ENCODE measurements around the gene C2CD2L. TPM values are rescaled to one million over a fixed set of nuclear protein-coding genes. Genes with fewer than 3 reads are reported as not detected.

Gene C2CD2L
- total and polyA plus RNA-seq, 2 of the 4 experiments (the other 2 are of a cell fraction), result 2.2 to 8.7 TPM

DNA sequence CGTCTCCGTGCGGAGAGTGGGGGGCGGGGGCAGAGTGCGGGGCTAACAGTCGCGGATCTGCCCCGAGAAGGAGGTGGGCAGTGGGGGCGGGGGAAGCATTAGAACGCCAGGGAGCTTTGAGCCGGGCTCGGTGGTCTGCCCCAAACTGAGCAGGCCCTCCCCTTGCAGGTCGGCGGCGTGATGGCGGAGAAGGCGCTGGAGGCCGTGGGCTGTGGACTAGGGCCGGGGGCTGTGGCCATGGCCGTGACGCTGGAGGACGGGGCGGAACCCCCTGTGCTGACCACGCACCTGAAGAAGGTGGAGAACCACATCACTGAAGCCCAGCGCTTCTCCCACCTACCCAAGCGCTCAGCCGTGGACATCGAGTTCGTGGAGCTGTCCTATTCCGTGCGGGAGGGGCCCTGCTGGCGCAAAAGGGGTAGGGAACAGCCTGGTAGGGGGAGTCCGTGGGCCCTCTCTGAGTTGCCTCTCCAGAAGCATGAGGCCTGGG is 42.7 kb downstream of the C2CD2L start:
- Histone ChIP-seq H3K23ac (ENCODE audit: low read depth, low read length) (no peak overlapping the region), H3K4ac (ENCODE audit: low read depth, low read length) (no peak overlapping the region), H3K18ac (ENCODE audit: low read depth, low read length) (no peak overlapping the region), H3K4me3 (ENCODE audit: insufficient read depth, low read depth, low read length) (peak overlapping the region; percentile 66; the same call in 1 of the 2 replicates), H2BK15ac (ENCODE audit: low read depth, low read length) (no peak overlapping the region), H2AK9ac (replicated peaks; ENCODE audit: low read depth, low read length, poor library complexity) (no peak overlapping the region), H2BK20ac (ENCODE audit: low read depth, low read length) (no peak overlapping the region), H3K9me3 (ENCODE audit: control insufficient read depth, insufficient read depth, low read length) (no peaks in the 10 kb centered on the region), H3K9me1 (ENCODE audit: insufficient read depth, low read length) (no peaks in the 10 kb centered on the region; the same call in 1 of the 2 replicates), H3K27me3 (ENCODE audit: control insufficient read depth, insufficient read depth, low read length) (peaks cover 53% of the 10 kb centered on the region), H4K8ac (ENCODE audit: low read depth in 2 of 2, low read length in 2 of 2) (no peak overlapping the region), H4K20me1 (ENCODE audit: insufficient read depth, low read length) (no peaks in the 10 kb centered on the region), H2AFZ (replicated peaks; ENCODE audit: low read length, poor library complexity) (peak overlapping the region; percentile 97), H2BK120ac (ENCODE audit: low read depth, low read length) (no peak overlapping the region), H3K4me1 (ENCODE audit: control insufficient read depth, insufficient read depth, low read length) (0 out of 2 replicates have a peak, but pooled peaks cover 2% of the 10 kb centered on the region), H2BK5ac (ENCODE audit: low read depth, low read length, poor library complexity, severe bottlenecking) (no peak overlapping the region), H3K79me1 (ENCODE audit: low read depth in 1 of 2, low read length in 2 of 2) (no peaks in the 10 kb centered on the region), H3K27ac (ENCODE audit: insufficient read depth, low read length) (no peak overlapping the region), H4K91ac (ENCODE audit: insufficient read depth, low read depth, low read length) (no peak overlapping the region), H3K36me3 (ENCODE audit: control insufficient read depth, insufficient read depth, low read length) (no peaks in the 10 kb centered on the region), H3K14ac (replicated peaks; ENCODE audit: low read depth, low read length) (no peak overlapping the region), H2AK5ac (ENCODE audit: low read depth, low read length) (0 out of 2 replicates have a peak overlapping the region, but pooled peaks have one; percentile 21), H3K9ac (ENCODE audit: low read depth, low read length) (no peak overlapping the region), H3K4me2 (ENCODE audit: low read depth, low read length) (no peak overlapping the region; the same call in 1 of the 2 replicates), H3K56ac (ENCODE audit: extremely low read depth, insufficient read depth, low read length) (no peak overlapping the region), H4K5ac (ENCODE audit: low read depth, low read length) (no peak overlapping the region)
- ATAC-seq (ENCODE audit: low read depth) (no peak), DNase-seq (no peak)
- intact Hi-C loops (cut with micrococcal nuclease), result loop anchor here (5.0 kb wide), 2 partner anchors 172 to 187 kb away; no protein-coding TSS in a partner anchor
- BruUV-seq (replicated peaks), result no TSS peak
- in situ Hi-C loops (cut with MboI; ENCODE audit: low sequenced_read_pairs), result no loop called here
- WGBS, 2 experiments (ENCODE audit: extremely low coverage in 2 of 2, insufficient read length in 1 of 2), result 19% methylated on average over 13 of the region's 33 CpGs; no CpG with 5 or more reads in 1 of the 2 experiments
- TF ChIP-seq NFE2L2 (IDR thresholded peaks at IDR 0.05; ENCODE audit: low read depth, low read length) (no peak), MXI1 (IDR thresholded peaks at IDR 0.05; ENCODE audit: borderline replicate concordance, low read depth, low read length) (no peak), BHLHE40 (IDR thresholded peaks at IDR 0.05; ENCODE audit: low read depth, low read length) (no peak), CEBPB (IDR thresholded peaks at IDR 0.05; ENCODE audit: low read depth, low read length) (no peak), MAFK (IDR thresholded peaks at IDR 0.05; ENCODE audit: low read depth, low read length) (no peak), RCOR1 (IDR thresholded peaks at IDR 0.05; ENCODE audit: insufficient replicate concordance, low read length) (no peak), FOS (IDR thresholded peaks at IDR 0.05; ENCODE audit: low read depth, low read length) (no peak), SMC3 (IDR thresholded peaks at IDR 0.05; ENCODE audit: low read depth, low read length) (no peak)
- dilution Hi-C loops (cut with HindIII; ENCODE audit: low sequenced_read_pairs, unreplicated experiment), result no loop called here
- ChIA-PET CTCF (no interaction called here), POLR2A (ENCODE audit: unreplicated experiment) (interaction anchor here (0.6 kb wide), 1 partner anchor 114 kb away, joined by 4 read pairs; no protein-coding TSS in a partner anchor)
